Neural cell (in vitro differentiated cells): ENCODE data around the gene PLCL2. TPM values are rescaled to one million over a fixed set of nuclear protein-coding genes. Genes with fewer than 3 reads are reported as not detected.

Experiments
- H2AFZ ChIP-seq: fragments of 200-600, 300-800 bp; sonication (generic), shearing (Covaris generic); 2 replicates; pipeline ENCODE4 v1.6.0; 2014; ENCODE audit warnings: low read depth, mild to moderate bottlenecking, antibody characterized with exemption, low read length, moderate library complexity
- H3F3A ChIP-seq: fragments of 200-600 bp; shearing (Covaris generic); 2 replicates; pipeline ENCODE4 v1.6.1; 2016; ENCODE audit warnings: mild to moderate bottlenecking, moderate library complexity, mixed read lengths, antibody characterized with exemption, low read length; ENCODE audit not compliant: insufficient read depth, poor library complexity, severe bottlenecking
- H3K27ac ChIP-seq: fragments of 200-600, 300-800 bp; sonication (generic), shearing (Covaris generic); 2 replicates; pipeline ENCODE4 v1.5.1; 2014; ENCODE audit warnings: mild to moderate bottlenecking, low read length, moderate library complexity
- H3K27me3 ChIP-seq: fragments of 300-800, 200-600 bp; sonication (generic), shearing (Covaris generic); 2 replicates; pipeline ENCODE4 v1.6.0; 2014; ENCODE audit warnings: mild to moderate bottlenecking, low read depth, low read length, moderate library complexity; ENCODE audit not compliant: insufficient read depth
- H3K36me3 ChIP-seq: fragments of 300-800, 200-600 bp; sonication (generic), shearing (Covaris generic); 2 replicates; pipeline ENCODE4 v1.5.1; 2014; ENCODE audit warnings: mild to moderate bottlenecking, antibody characterized with exemption, low read length, moderate library complexity; ENCODE audit not compliant: insufficient read depth
- H3K4me2 ChIP-seq: fragments of 300-800, 200-600 bp; sonication (generic), shearing (Covaris generic); 2 replicates; pipeline ENCODE4 v1.6.0; 2014; ENCODE audit warnings: mild to moderate bottlenecking, low read length
- H3K4me3 ChIP-seq: fragments of 300-800, 200-600 bp; sonication (generic), shearing (Covaris generic); 2 replicates; pipeline ENCODE4 v1.5.1; 2014; ENCODE audit warnings: mild to moderate bottlenecking, low read length, moderate library complexity
- H3K79me2 ChIP-seq: fragments of 200-600 bp; shearing (Covaris generic); replicated peaks from 2 replicates; pipeline ENCODE4 v1.6.0; 2014; ENCODE audit warnings: mild to moderate bottlenecking, low read length, moderate library complexity; ENCODE audit not compliant: insufficient read depth
- H3K9ac ChIP-seq: fragments of 300-800, 200-600 bp; sonication (generic), shearing (Covaris generic); 2 replicates; pipeline ENCODE4 v1.6.1; 2016; ENCODE audit warnings: mild to moderate bottlenecking, low read length, mixed read lengths
- H3K9me2 ChIP-seq: fragments of 200-600 bp; shearing (Covaris generic); 2 replicates; pipeline ENCODE4 v1.6.1; 2016; ENCODE audit warnings: mild to moderate bottlenecking, low read length, mixed read lengths; ENCODE audit not compliant: insufficient read depth
- H3K9me3 ChIP-seq: fragments of 200-600, 300-800 bp; sonication (generic), shearing (Covaris generic); 2 replicates; pipeline ENCODE4 v1.6.1; 2016; ENCODE audit warnings: mild to moderate bottlenecking, mixed run types, low read length, moderate library complexity, mixed read lengths
- H4K20me1 ChIP-seq: fragments of 200-600 bp; shearing (Covaris generic); 2 replicates; pipeline ENCODE4 v1.6.1; 2016; ENCODE audit warnings: mild to moderate bottlenecking, mixed run types; ENCODE audit not compliant: insufficient read depth
- CTCF ChIP-seq: fragments of 450-650 bp; IDR thresholded peaks from 2 replicates; pipeline ENCODE4 v1.5.1; 2014; ENCODE audit warnings: antibody characterized with exemption, mild to moderate bottlenecking, moderate library complexity; ENCODE audit not compliant: poor library complexity, severe bottlenecking
- EP300 ChIP-seq: fragments of 450-650 bp; conservative IDR thresholded peaks from 2 replicates; pipeline ENCODE4 v1.6.1; 2014; ENCODE audit warnings: antibody characterized with exemption, mild to moderate bottlenecking, moderate library complexity; ENCODE audit not compliant: poor library complexity, severe bottlenecking
- EZH2 ChIP-seq: fragments of 200-600, 300-800 bp; shearing (Covaris generic), sonication (generic); IDR thresholded peaks from 2 replicates; pipeline ENCODE4 v1.6.1; 2014; ENCODE audit warnings: antibody characterized with exemption, low read length, borderline replicate concordance, mild to moderate bottlenecking; ENCODE audit not compliant: insufficient read depth, poor library complexity, severe bottlenecking
- MXI1 ChIP-seq: fragments of 450-650 bp; conservative IDR thresholded peaks from 2 replicates; pipeline ENCODE4 v1.6.1; 2014; ENCODE audit warnings: antibody characterized with exemption, mild to moderate bottlenecking; ENCODE audit not compliant: poor library complexity, severe bottlenecking
- POLR2AphosphoS5 ChIP-seq: IDR thresholded peaks from 2 replicates; pipeline ENCODE4 v1.6.1; 2012
- RAD21 ChIP-seq: fragments of 450-650 bp; conservative IDR thresholded peaks from 2 replicates; pipeline ENCODE4 v1.6.1; 2014; ENCODE audit warnings: antibody characterized with exemption, mild to moderate bottlenecking, moderate library complexity
- REST ChIP-seq: IDR thresholded peaks from 2 replicates; pipeline ENCODE4 v1.6.1; 2012; ENCODE audit warnings: borderline replicate concordance
- SMC3 ChIP-seq: fragments of 450-650 bp; conservative IDR thresholded peaks from 2 replicates; pipeline ENCODE4 v1.6.1; 2014; ENCODE audit warnings: antibody characterized with exemption, mild to moderate bottlenecking, moderate library complexity; ENCODE audit not compliant: poor library complexity
- TAF1 ChIP-seq: IDR thresholded peaks from 2 replicates; pipeline ENCODE4 v1.6.1; 2012; ENCODE audit warnings: low read depth
- polyA plus RNA-seq: library from polyadenylated mRNA; depleted of rRNA; stranded (reverse); fragments of >200 nt; gene quantifications from 2 replicates; pipeline ENCODE4 v1.2.3, GENCODE V29; 2014

PLCL2 gene
- polyA plus RNA-seq, 1 donor from 2014 or later, result 69.8 TPM

DNA sequence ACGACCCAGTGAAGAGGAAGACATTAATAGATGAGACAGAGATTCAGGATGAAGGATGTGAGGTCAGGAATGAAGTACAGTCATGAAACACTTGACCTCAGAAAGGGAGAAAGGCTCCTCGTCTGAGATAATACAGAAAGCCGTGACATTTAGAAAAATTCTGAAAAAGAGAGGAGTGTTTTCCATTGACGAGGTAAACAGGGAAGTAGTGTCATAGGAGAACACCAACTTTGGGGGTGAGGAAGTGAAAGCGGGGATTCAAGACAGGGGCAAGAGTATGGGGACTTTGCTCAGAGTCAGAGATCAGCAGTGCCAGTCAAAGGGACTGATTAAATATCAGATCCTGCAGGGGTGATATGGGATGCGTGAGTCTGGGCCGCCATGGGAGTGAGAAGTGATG is 160.9 kb downstream of the PLCL2 start:
- H3K36me3 ChIP-seq, result peaks cover 10% of the 10 kb centered on the region

DNA sequence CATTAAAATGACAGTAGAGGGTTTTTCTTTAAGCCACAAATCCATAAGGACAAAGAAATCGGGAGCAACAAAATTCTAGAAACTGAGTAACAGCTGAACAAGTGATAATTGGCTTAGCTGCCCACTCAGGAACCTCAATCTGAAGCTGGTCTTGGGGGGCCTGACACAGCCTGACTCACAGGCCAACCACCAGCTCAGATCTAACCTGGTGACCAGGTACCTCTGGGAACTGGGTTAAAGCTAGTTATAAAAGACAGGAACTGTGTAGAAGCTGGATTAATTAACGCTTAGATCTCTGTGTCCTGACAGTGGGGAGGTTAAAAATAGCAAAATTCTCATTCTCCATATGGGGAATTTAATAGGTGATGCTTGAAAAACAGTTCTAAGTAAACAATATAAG is 161.9 kb downstream of the PLCL2 start:
- no peak overlapping the region for H3K4me3 ChIP-seq

More for the DNA sequence above, 160.9 kb downstream of the PLCL2 start:
- no peak for TF ChIP-seq CTCF
- TF ChIP-seq SMC3, result no peak
- no peak for TF ChIP-seq TAF1
- TF ChIP-seq RAD21, result no peak
- no peaks in the 10 kb centered on the region for H4K20me1 ChIP-seq
- H3K4me2 ChIP-seq, result no peak overlapping the region
- no peak overlapping the region for H3K27ac ChIP-seq
- no peak overlapping the region for H3K4me3 ChIP-seq
- H3K9me2 ChIP-seq, result no peaks in the 10 kb centered on the region
- no peak overlapping the region for H3K9ac ChIP-seq
- H3K27me3 ChIP-seq, result no peaks in the 10 kb centered on the region
- H3K79me2 ChIP-seq, result no peaks in the 10 kb centered on the region
- H3K9me3 ChIP-seq, result no peaks in the 10 kb centered on the region
- no peak overlapping the region for H2AFZ ChIP-seq
- H3F3A ChIP-seq, result peaks cover 3% of the 10 kb centered on the region

More for the DNA sequence above, 161.9 kb downstream of the PLCL2 start:
- Histone ChIP-seq H3K4me2 (no peak overlapping the region), H3K9me2 (no peaks in the 10 kb centered on the region), H3K9ac (no peak overlapping the region), H4K20me1 (no peaks in the 10 kb centered on the region), H3K27me3 (no peaks in the 10 kb centered on the region), H3K9me3 (no peaks in the 10 kb centered on the region), H3K79me2 (no peaks in the 10 kb centered on the region), H3K36me3 (peaks cover 10% of the 10 kb centered on the region), H3K27ac (no peak overlapping the region), H2AFZ (no peak overlapping the region), H3F3A (peaks cover 3% of the 10 kb centered on the region)
- TF ChIP-seq MXI1 (no peak), EP300 (no peak), REST (no peak), RAD21 (no peak), CTCF (no peak), EZH2 (no peak), SMC3 (no peak), TAF1 (no peak), POLR2AphosphoS5 (no peak)
